GM18861 (cell line): Measurements from ENCODE around the gene LTO1.

Experiments used
- ATAC-seq: cut with Tn5 transposase; IDR thresholded peaks from one replicate; pipeline ENCODE4 v1.9.1; 2021; ENCODE audit not compliant: unreplicated experiment

LTO1 gene

DNA sequence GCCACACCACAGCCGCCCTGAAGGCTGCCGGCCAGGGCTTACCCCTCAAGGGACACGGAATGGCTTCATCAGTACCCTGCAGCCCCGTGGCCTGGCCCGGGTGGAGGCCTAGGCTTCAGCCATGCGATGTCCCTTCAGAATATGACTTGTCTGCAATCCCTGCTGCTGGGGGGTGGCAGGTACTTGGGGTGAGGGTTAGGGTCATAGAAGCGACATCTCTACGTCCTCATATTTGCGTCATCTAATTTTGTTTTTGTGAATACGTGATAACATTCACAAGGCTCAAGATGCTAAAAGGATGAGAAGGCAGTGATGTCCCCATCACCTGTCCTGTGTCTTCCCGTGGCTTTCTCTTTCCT is 27.8 kb downstream of the LTO1 start:
- no peak for ATAC-seq

DNA sequence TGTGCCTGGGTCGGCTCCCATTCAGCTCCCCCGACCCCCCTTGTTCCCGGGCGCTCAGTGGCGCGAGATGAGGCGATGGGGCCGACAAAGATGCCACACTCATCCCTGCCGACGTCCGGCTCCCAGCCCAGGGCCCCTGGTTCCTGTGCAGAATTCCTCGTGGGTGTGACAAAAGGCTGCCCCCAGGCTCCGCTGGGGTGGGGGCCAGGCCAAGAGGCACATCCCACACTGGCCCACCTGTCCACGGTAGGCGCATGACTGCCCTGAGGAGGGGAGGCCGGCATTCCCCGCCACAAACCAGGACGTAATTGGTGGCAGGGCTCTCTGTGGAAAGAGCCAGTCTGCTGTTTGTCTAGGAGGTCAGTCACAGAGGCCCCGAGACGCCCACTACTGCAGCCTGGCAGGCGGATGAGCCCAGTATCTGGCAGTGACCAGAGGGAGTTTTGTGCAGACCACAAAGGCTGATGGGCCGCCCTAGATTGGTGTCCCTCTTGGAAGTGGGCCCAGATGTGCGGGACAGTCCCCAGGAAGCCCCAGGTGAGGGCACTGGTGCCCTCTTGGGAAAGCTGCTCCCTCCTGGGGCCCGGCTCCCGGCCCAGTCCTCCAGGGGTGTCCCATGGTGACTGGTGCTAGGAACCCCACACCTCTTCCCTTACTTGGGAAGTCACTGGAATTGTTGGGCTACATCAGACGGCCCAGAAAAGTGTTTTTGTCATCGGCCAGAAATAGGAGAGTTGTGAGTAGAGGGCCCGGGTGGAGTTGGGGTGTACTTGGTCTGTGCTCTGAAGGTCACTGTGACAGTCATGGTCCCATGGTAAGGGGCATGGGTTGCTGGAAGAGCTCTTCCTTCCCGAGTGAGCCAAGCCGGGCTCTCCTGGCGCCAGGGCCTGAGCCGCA is 28.4 kb downstream of the LTO1 start:
- ATAC-seq: no peak

DNA sequence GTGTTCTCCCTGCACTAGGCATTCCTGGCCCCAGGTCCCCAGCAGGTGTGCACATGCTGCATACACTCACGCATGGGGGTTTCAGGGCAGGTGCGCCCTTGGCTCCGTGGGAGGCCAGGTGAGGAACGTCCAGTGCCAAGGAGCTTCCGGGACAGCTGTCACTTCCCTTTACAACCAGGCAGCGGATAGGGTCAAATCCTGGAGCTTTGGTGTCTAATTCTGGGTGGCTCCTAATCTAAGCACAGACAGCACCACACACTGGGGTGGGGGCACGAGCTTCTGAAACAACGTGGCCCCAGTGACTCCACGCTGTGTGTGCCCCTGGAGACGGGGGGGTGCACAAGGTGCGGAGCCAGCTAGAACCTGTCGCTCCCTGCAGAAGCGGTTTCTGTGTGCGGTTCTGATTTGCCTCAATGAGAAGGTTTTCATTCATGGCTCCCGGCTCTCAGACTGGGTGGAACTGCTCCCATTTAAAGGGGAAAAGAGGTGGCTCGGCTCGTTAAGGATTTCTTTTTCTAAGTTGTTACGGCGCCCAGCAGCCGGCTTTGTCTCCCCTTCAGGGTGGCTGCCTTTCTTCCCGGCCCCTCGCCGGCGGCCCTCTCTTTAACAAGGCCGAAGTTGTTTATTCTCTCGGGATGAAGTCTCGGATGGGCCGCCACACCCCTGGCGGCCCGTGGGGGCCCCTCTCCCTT is 29.2 kb downstream of the LTO1 start:
- no peak for ATAC-seq

DNA sequence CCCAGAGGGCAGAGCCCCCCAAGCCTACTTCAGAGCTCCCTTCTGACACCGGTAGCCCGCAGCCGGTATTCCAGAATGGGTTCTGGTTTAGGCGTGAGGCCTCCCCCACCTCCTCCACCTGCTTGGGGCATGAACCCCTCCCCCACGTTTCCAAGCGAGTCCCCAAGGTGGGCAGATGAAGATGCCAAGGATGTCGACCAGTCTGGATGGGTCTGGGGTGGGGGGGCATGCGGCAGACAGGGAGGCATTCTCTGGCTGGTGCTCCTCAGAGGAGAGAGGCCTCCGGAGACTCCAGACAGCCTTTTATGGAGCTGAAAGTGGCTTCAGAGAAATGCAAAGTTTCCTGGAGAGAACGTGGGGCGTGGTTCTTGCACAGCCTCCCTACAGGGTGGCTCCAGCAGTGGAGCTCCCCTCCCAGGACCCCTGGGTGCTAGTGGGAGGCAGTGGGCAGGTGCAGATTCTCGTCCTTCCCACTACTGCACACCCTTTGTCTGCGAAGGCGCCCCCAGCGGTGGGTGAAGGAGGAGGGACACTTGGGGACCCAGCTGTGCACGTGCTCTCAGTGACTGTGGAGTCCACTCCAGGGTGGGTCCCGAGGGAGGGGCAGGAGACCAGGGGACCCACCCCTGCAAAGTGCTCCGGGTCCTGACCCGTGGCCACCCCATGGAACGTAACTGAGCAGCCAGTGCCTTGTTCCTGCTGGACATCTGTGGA is 30.0 kb downstream of the LTO1 start:
- ATAC-seq: no peak

DNA sequence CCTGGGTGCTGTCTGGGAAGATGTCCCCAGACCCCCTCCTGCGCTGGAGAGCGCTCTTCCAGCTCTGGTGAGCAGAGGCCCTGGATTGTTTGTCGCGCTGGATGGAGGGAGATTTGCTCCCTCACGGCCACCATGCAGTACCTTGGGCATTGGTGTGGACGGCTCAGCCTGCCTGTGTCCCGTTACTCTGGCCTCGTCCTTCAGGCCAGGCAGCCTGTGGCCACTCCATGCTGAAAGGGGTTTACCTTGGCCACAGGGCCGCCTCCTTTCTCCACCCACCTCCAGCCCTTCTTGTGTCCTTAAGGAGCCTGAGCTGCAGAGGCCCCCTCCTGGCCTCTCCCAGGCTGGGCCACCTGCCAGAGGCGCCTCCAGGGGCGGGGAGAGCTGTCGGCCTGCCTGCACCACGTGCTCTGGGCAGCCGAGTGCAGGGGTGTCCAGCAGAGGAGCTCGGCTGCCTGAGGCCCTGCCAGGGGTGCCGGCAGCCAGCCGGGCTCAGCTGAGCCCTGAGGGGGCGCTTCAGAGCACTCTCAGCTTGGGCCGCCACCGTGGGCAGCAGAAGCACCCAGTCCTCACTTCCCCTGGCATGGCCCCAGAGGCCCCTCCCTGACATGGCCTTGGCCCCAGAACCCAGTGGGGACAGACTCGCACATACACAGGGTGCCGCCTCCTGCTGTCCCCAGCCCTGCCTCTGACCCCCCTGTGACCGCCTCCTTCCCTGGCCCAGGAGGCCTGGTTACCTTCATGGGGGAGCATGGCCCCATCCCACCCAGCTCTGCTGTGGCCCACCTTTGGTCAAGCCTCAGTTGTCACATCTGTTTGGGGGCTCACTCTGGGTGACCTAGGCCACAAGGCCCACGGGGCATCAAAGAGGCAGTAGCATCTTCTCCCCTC is 30.8 kb downstream of the LTO1 start:
- ATAC-seq: no peak

DNA sequence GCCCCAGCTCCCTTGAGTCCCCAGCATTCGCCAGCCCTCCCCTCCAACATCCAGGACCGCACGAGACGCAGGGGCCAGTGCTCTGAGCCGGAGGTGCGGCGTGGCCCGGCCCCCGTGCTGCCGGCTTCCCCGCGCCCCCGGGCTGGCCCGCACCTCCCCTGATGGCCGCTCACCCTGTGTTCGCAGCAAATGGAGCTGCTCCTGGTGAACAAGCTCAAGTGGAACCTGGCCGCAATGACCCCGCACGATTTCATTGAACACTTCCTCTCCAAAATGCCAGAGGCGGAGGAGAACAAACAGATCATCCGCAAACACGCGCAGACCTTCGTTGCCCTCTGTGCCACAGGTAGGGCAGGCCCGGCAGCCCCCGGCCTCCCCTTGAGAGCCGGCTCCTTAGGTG is 31.5 kb downstream of the LTO1 start:
- ATAC-seq: no peak

DNA sequence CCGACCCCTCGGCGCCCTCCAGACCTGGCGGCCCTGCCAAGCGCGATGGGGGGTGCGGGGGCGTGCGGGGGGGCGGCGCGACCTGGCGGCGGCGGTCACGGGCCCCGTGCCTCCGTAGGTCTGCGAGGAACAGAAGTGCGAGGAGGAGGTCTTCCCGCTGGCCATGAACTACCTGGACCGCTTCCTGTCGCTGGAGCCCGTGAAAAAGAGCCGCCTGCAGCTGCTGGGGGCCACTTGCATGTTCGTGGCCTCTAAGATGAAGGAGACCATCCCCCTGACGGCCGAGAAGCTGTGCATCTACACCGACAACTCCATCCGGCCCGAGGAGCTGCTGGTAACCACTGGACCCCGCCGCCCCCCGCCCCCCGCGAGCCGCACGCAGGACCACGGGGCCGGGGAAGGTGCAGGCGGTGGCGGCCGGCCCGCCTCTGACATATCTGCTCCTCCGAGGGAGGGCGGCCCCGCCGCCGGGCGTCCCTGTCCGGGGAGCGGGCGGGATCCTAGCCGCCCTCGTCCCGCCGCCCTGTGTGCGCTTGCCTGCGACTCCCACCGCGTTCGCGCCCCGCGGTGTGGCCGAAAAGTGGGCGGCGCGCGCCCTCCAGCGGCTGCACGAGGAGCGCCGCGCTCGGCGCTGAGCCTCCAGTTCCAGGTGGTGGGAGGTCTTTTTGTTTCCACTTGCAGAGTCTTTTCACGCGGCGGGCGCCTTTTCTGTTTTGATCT is 32.1 kb downstream of the LTO1 start:
- peak; percentile 47 for ATAC-seq

DNA sequence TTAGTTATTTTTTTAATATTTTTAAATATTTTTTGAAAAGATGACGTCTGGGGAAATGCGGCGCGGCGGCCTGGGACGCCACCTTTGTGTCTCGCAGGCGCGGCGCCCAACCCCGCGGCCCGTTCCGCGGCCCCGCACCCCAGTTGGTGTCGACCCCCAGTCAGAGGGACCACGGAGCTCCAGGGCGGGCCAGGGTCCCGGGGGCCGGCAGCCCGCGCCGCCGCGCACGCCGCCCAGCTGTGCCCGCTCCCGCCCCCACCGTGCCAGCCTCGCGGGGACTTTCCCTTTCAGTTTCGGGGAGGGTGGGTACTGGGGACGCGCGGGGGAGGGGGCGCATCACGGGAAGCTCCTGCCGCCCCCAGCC is 32.6 kb downstream of the LTO1 start:
- no peak for ATAC-seq

DNA sequence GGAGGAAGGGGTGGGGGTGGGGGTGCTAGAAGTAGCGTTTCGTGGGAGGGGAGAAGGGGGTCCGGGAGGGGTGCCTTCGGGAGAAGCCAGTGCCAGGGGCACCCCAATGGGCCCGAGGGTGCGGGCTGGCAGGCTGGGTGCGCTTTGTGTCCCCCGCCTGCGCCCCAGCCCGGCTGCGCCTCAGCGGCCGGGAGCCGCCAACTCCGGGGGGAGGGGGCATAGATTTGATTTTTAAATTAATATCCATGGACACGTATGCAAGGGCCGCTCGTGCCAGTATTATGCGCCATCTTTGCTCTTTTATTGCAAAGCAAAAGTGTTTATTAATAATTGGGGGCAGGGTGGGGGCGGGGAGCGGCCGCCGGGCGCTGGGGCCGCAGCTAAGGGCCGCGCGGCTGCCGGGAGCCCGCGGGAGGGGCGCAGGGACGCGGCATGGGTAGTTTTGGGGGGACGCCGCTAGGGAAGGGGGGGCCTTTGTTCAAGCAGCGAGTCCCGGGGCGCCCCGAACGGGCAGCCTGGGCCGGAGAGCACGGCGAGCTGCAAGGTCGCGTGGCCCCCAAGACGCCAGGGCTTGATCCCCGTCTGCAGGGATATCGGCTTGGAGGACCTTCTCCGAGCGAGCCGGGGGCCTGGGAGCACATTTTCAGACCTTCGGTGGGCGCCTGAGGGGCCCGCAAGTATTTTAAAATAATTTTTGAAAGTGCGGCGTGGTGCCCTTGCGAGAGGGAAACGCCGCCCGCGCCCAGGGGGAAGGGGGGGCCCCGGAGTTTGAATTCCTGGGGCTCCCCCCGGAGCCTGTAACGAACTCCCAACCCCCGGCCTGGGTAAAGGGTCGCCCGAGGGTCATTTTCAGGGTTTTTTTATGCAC is 33.2 kb downstream of the LTO1 start:
- ATAC-seq: no peak

DNA sequence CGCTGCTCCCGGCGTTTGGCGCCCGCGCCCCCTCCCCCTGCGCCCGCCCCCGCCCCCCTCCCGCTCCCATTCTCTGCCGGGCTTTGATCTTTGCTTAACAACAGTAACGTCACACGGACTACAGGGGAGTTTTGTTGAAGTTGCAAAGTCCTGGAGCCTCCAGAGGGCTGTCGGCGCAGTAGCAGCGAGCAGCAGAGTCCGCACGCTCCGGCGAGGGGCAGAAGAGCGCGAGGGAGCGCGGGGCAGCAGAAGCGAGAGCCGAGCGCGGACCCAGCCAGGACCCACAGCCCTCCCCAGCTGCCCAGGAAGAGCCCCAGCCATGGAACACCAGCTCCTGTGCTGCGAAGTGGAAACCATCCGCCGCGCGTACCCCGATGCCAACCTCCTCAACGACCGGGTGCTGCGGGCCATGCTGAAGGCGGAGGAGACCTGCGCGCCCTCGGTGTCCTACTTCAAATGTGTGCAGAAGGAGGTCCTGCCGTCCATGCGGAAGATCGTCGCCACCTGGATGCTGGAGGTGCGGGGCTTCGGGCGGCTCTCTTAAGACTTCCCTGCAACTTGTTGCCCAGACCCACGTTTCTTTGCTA is 34.1 kb downstream of the LTO1 start, which contains the start of gene CCND1:
CCND1 (plus strand) TSS at position 162 of the 587 bp plus-strand sequence; CDS start at position 320, 158 bp downstream.
- ATAC-seq: no peak

DNA sequence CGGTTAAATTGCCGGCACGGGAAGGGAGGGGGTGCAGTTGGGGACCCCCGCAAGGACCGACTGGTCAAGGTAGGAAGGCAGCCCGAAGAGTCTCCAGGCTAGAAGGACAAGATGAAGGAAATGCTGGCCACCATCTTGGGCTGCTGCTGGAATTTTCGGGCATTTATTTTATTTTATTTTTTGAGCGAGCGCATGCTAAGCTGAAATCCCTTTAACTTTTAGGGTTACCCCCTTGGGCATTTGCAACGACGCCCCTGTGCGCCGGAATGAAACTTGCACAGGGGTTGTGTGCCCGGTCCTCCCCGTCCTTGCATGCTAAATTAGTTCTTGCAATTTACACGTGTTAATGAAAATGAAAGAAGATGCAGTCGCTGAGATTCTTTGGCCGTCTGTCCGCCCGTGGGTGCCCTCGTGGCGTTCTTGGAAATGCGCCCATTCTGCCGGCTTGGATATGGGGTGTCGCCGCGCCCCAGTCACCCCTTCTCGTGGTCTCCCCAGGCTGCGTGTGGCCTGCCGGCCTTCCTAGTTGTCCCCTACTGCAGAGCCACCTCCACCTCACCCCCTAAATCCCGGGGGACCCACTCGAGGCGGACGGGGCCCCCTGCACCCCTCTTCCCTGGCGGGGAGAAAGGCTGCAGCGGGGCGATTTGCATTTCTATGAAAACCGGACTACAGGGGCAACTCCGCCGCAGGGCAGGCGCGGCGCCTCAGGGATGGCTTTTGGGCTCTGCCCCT is 34.7 kb downstream of the LTO1 start:
- ATAC-seq: no peak

DNA sequence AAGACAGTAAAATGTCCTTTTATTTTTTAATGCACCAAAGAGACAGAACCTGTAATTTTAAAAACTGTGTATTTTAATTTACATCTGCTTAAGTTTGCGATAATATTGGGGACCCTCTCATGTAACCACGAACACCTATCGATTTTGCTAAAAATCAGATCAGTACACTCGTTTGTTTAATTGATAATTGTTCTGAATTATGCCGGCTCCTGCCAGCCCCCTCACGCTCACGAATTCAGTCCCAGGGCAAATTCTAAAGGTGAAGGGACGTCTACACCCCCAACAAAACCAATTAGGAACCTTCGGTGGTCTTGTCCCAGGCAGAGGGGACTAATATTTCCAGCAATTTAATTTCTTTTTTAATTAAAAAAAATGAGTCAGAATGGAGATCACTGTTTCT is 35.3 kb downstream of the LTO1 start:
- ATAC-seq: no peak

DNA sequence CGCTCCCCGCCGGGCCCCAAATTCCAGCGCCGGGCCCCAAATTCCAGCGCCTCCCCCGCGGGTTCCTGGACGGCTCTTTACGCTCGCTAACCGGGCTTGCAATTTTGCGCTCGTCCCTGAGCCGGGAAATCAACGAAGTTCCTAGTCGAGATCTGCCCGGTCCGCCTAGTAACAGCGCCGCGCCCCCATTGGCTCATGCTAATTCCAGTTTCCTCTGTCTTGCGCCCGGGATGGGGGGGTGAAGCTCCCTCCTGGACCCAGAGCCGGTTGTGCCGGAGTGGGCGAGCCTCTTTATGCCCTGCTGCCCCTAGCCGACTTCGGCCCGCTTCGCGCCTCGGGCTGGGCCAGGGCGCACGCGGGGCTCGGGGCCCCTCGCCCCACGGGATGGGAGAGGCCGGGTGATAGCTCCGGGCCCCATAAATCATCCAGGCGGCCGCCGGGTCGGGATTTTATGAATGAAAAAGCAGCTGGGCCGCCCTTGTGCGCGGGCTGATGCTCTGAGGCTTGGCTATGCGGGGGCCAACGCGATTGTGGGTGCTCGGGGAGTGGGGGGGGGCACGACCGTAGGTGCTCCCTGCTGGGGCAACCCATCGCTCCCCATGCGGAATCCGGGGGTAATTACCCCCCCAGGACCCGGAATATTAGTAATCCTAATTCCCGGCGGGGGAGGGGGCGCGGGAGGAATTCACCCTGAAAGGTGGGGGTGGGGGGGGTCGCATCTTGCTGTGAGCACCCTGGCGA is 36.0 kb downstream of the LTO1 start:
- no peak for ATAC-seq

DNA sequence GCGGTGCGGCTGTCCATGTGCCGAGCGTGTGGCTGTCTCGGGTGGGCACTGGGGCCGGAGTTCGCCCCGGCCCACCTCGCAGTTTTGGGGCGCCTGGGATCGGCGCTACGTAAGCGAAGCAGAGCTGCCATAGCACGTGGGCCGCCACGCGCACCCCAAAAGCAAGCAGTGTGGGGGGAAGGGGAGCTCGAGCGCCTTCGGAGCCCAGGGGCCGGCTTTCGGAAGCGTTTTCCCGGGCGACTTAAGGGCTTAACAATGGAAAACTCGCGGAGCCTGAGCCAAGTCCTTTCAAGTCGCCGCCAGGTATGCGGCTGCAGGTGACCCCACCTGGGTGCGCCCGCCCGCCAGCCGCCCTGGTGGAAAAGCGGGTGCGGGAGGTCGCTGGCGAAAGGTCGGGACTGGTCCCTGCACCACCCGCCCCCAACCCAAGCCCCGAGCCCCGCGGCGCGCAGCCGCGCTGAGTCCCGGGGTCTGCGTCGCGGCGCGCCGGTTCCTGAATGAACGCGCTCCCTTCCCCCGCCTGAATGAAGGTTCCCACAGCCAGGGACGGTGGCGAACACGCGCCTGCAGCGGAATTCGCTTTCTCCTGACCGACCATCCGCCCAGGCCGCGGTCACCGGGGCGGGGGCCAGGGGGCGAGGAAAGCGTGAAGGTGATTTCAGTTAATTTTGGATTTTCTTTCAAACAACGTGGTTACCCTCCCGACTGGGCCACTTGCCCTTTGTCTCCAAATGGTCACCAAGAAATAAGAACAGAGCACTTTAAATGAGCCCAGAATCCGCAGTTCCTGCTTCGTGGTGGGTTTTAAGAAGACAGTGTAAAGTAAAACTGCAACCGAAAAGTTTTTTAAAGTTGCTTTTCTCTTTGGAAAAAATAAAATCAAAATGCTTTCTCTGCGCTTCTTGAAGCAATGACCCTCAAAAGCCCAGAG is 36.9 kb downstream of the LTO1 start:
- ATAC-seq: no peak

DNA sequence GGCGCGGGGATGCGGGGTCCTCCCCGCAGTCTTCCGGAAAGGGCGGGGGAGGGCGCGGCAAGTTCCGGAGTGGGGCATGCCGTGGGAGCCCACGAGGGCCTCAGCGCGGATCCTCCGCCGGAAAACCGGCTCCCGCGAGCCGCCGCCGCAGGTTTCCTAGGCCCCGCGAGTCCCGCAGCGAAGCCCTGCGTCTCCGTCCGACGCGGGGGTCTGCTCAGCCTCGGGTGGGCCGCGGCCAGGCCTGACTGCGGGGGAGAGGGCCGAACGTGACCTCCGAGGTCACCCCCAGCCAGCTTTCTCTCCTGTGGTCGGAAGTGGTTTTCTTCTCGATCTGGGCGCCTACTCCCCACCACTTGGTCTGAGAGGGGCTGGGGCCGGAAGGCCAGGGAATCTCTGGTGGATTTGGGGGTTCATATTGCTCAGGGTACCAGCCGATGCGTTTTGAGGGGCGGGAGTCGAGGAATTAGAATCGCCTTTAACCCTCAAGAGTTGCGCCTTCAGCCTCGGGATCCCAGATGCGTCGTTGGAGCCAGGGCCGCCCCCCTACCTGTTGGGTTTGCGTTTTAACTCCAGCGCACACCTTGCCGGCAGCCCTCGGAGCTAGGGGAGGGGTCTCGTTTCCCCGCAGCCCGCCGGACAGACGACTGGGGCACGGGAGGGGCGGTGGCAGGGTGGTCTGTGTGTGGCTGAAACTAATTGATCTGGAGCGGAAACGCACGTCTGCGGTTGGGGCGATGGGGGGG is 37.8 kb downstream of the LTO1 start:
- ATAC-seq: no peak
